NCI-H345 treated with DMSO at 0.1 percent for 48 hours (cell line): ENCODE results near the gene MYO3B.
"Not testable (repeated sequence)": the region's sequence is repeated elsewhere in the genome, so short reads cannot be mapped to it uniquely, and the experiment has no call there.

Experiments
- DNase-seq: peaks from one replicate; lab custom pipeline; 2025; ENCODE audit not compliant: unreplicated experiment; lab: John Stamatoyannopoulos, UW

Gene MYO3B

DNA sequence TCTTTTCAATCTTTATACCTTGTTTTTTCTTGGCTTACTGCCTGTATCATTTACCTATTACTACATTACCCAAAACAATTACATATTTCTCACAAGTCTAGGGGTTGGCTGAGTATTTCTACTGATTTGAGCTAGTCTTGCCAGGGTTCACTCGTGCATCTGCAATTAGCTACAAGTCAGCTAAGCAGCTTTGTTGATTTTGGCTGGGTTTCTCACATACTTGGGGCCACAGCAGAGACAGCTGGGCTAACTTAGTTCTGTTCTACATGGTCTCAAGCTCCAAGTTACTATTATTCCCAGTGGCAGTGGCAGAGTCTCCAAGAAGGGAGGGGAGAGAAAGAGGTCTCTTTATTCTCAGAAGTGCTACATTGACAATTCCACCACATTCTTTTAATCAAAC, 482.5 kb downstream of the MYO3B start:
- no peak for DNase-seq

DNA sequence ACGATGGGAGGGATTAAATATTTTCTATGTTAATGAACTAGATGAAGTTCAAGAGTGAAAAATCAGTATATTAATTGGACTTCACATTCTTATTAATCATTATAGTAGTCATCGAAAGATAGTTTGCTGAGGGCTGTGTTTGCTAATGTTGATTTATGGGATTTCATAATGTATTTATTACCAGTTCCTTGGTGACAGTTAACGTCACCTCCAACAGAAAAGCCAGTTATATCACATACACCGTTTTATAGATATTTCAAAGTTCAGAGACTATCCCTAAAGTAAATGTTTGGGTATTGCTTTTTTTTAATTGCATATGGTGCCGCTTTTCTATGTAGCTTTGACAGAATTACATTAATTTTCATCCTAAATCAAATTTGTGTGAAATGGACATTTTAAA, 487.8 kb downstream of the MYO3B start:
- DNase-seq = no peak

DNA sequence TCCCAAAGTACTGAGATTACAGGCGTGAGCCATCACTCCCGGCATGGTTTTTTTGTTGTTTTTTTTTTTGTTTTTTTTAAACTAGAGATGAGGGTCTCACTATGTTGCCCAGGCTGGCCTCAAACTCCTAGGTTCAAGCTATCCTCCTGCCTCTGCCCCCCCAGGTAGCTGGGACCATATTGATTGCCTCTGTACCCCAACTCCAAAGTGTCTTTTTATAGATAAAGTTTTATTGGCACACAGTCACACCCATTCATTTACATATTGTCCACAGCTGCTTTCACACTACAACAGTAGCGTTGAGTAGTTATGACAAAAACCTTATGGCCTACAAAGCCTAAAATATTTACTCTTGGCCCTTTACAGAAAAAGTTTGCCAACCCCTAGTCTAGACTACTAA, 492.0 kb downstream of the MYO3B start:
- no peak for DNase-seq

DNA sequence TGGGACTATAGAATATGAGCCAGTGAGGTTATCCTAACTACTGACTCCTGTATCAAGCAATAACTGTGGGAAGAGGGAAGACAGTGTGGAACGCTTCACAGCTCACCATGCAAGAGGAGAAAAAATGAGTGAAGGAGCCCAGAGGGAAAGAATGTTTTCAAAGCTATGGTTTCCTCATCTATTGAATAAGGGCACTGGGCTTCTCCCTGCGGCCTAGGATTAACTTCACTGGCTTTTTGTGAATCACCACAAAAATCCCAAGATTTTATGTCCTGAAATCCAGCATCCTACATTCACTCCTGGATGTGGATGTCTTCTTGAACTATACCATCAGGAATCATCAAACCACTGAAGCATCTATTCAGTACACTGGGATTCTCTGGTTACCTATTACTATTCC, 492.7 kb downstream of the MYO3B start:
- no peak for DNase-seq

DNA sequence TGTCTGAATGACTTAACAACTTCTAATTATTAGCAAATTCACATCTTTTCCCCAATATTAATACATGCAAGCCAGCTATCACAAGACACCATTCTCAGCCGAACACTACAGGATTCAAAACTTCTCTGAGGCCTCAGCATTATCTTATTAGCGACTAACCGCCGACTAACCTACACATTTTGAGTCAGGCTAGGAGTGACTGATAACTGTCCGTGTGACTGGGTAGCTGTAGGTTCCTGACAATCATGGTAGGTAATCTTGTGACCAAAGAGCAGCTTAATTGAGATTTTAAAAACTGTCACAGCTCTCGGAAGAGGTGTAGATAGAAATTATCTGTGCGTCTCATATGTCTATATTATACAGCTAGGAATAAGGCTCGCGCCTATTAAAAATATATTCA, 493.1 kb downstream of the MYO3B start:
- no peak for DNase-seq

DNA sequence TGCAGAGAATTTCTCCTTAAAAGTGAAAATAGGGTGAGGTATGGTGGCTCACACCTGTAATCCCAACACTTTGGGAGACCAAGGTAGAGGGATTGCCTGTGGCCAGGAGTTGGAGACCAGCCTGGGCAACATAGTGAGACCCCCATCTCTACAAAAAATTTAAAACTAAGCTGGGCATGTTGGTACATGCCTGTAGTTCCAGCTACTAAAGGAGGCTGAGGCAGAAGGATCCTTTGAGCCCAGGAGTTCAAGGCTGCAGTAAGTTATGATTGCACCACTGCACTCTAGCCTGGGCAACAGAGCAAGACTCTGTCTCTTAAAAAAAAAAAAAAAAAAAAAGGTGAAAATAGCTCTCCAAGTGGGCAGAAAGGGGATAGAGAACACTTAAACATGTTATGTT, 496.3 kb downstream of the MYO3B start:
- DNase-seq = not testable (repeated sequence)

DNA sequence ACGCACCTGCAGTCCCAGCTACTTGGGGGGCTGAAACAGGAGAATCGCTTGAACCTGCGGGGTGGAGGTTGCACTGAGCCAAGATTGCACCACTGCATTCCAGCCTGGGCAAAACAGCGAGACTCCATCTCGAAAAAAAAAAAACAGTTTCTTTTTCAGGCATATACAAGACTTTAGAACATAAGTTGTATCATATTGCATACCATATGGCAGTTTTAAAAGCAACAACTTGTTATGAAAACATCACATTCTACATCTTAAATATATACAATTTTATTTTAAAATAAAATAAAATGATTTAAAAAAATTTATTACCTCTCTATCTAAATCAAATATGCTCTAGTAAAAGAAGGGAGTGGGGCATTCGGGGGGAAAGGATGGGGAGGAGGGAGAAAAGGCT, 497.8 kb downstream of the MYO3B start:
- DNase-seq = no peak

DNA sequence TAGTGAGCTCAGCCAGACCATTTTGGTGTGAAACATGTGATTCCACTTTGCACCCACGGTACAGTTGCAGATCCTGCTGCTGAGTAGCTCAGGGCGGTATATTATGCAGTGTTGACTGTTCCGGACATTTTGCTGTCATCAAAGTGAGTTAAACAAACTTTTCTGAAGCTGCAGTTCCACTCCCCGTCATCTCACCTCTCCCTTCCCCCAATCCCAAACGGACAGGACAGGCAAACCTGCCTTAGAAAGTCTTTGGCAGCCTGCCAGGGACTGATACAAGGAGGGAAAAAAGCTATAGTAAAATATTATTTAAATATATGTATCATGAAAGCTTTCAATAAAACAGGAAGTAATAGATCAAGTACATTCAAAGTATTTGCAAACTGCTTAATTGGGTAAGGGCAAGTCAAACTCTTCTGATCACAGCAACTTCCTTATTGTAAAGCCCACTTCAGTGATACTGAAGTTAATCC, 501.7 kb downstream of the MYO3B start:
- peak; percentile 42 for DNase-seq

DNA sequence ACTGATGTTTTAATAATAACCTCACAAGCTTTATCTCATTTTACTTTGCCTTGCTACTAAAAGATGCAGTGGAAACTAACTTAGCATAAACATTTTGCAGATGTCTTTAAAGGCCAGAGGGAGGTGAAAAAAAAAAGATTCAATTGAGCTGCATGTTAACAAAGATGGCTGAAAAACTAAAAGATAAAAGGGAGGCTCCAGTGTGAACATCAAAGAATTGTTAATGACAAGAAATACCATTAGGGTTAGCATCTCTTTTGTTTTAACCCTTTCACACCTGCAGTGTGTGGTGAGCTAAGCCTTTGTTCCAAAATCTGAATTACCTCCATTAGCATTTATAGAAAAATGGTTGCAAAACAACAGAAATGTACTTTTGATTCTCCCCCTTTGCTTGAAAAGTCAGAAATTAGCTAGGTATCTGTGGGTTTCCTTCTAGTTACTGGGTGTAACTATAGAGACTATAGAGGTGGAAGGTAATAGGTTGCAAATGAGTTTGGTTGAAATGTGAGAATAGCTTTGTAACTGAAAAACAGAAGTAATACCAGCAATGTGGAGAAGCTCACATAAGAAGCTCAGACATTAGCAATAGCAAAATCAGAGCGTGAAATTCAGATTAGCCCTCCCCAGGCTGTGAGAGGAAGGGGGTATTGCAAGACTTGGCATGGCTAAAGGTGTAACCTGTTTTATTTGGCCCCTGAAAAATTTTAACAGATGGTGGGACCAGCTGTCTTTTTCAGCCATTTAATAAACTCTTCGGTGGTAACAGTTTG, 502.4 kb downstream of the MYO3B start:
- no peak for DNase-seq

DNA sequence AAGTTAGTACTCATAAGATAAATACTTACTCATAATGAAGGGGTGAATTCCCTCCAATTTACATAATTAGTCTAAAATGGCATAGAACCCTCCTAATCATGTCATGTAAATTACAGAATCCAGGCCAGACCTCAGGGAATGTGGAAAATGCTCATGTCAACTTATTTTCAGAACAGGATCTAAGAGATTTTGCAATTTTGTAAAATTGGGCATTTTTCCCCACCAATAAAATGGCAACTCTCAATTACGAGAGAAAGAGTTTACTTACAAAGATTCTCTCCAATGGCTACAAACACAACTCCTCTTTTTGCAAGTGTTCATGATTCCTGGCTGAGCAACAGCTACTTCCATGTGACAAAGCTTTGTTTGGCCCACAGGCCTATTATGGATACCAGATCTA, 503.4 kb downstream of the MYO3B start:
- no peak for DNase-seq

DNA sequence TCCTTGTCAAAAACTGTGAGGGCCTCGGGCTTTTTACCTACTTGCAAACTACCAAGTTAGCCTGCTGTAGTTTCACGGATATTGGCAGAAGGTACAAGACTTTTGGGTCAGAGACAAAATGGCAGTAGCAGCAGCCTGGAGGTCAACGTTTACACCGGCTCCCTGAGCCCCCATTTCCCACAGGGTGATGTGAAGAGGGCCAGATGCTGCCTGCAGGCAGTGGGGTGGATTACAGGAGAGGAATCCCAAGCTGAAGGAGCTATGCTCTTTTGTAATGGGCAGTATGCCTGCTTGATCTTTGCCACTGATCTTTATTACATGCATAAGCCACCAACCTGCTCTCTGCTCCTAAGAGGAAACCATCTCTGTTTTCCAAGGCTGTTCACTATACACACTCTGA, 507.6 kb downstream of the MYO3B start:
- no peak for DNase-seq

DNA sequence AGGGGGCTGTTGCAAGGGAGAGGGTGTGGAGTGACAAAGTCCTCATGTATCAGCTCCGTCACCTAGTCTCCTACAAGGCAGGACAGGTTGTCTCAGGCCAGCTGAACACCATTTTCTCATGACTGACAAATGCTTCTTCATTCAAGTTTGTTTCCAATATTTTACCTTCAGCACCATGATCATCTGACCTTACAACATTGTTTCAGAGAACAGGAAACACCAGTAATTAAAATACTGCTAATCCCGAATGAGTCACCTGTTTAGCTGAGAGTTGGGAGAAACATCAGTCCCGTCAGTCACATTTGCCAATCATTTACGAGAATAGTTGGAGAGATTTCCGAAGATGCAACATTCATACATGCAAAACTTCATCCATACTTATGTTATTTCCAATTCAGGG, 511.5 kb downstream of the MYO3B start:
- no peak for DNase-seq

DNA sequence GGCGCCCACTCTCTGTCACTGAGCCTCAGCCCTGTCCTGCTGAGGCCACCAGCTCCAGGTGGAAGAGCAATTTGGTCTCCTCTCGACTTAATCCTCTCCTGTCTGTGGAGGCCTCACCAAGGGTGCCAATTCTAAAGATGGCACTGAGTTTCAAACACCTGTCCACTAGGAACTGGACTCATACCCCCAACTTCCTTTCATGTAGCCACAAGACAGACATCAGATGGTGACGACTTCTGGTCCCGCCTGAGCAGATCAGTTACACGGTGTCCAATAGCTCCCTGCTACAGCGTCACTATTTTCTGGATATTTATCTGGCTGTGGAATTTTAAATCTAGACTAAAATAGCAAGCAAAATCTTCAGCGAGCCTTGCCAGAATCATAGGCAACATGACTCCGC, 512.7 kb downstream of the MYO3B start:
- DNase-seq = no peak

DNA sequence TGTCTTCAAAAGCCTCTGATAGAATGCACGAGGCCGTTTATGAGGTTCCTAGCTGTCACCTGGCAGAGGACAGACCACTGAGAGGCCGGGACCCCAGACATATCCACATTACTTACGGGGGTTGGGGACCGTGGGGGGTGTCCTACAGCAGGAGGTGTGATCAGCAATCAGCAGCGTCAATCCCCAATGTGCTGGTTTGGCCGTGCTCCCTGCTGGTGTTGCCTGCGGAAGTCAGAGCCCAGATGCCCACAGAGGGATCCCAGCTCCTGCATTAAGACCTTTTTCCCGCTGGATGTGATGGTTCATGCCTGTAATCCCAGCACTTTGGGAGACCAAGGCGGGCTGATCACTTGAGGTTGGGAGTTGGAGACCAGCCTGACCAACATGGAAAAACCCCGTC, 516.4 kb downstream of the MYO3B start:
- no peak for DNase-seq

DNA sequence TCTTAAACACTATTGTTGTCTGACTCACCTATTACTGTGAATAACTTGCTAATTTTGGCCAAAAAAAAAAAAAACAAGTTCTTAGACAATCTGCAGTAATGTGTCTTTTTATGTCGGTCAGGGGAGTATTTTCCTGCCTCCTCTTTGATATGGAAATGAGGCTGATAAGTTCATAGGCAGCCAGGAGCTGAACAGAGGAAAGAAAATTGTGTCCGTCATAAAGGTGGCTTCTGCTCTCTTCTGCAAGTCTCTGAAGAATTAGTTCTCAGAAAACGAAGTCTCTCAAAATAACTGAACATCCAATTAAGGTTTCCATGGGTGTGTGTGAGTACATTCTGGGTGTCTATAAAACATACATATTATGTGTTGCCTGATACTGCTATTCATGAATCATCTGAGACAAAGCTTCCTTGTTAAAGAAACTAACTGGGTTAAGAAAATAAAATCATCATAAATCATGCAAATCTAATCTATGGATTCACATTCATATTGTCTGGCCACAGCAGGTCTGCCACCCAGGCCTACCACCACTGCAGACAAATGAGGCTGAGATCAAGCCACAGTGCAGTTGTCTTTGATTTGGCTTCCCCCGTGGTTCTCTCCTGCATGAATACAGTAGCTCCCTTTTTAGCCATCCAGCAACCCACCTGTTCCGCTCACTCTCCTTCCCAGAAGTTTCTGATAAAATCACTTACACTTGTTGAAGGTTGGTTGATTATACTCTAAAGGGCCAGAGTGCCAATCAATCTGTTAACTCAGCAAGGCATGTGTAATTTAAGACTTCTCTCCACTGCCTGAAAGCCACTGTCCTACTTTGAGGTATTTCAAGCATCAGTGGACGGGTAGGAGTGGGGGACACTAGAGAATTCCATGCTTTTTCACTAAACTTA, 517.8 kb downstream of the MYO3B start:
- DNase-seq = no peak

DNA sequence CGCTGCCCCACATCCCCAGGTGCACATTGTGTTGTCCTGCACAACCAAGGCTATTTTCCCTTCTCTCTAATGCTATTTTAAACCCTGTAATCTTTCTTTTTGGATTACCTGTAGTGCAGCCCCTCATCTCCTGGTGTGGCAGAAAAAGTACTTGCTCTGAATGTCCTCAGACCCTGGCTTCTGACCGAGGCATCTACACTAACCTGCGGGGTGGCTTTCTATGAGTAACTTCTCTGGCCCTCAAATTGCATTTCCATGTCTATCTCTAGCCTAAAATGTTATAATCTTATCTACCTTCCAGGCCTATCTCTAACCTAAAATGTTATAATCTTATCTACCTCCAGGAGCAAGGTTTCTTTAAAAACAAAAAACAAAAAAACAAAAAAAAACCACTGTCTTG, 519.0 kb downstream of the MYO3B start:
- no peak for DNase-seq

DNA sequence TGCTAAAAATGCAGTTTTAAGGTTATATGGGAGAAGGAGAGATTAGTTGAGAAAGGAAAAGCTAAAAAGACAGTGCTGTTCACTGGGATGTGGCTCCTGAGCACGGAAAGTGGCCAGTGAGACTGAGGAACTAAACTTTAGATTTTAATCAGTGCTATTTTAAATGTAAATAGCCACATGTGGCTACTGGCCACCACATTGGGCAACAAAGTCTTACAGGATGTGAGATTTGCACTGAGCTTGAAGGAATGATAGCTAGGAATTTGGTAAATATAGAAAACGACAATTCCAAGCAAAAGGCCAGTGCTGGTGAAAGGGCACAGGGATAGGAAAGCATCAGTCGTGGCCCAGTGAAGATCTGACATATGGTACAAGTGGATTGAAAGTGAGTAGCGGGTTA, 523.1 kb downstream of the MYO3B start:
- no peak for DNase-seq

DNA sequence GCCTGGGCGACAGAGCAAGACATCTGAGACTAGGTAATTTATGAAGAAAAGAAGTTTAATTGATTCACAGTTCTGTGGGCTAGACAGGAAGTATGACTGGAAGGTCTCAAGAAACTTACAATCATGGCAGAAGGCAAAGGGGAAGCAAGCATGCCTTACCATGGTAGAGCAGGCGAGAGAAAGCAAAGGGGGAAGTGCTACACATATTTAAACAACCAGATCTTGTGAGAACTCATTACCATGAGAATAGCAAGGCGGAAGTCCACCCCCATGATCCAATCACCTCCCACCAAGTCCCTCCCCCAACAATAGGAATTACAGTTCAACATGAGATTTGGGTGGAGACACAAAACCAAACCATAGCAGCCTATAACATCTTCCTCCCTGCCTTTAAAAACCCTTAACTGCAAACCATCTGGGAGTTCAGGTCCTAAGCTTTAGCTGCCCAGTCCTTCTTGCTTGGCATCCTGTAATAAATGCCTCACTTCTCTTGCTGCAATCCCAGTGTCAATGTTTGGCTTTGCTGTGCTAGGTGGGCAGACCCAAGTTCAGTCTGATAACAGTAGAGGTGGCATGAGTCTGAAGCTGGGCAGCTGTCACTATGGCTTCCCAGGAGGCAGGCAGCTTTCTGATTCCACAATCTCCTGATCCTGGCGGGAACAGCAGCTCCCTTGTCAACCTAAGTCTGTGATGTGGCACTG, 526.0 kb downstream of the MYO3B start:
- DNase-seq = no peak
